GM21786 (cell line): ENCODE results near the gene VAC14.
"Not testable (repeated sequence)": the region's sequence is repeated elsewhere in the genome, so short reads cannot be mapped to it uniquely, and the experiment has no call there.

ENCODE experiments used
- ATAC-seq: cut with Tn5 transposase; IDR thresholded peaks from one replicate; pipeline ENCODE4 v1.9.1; 2021; ENCODE audit not compliant: unreplicated experiment

VAC14 gene

DNA sequence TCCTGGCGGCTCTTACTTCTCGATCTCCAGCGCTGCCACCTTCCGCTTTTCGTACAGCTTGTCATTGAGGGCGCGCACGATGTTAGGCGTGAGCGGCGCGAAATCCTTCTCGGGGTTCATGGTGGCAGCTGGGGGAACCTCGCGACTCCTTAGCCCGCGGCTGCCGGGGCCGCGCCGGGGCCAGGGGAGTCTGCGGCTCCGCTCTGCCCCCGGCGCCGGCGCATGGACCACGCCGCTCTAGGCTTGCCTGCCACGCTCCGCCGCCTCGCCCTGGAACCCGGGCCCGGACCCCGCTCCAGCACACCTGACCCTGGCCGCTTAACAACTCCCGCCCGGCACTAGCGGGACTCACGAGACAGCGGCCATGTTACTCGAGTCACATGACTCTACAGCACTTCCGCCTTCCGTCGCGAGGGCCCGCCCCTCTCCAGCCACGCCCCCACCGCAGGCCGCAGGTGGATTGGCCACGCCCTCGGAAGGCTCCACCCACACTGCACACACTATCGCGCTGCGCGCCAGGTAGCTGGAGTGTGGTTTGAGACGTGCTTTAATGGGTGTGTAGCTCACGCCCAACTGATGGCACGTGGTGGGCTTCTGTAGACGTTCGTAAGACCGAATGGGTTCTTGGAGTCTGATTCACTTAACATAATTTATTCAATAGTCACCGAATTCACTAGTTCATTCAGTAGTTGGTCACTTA is at the start of gene VAC14:
Gene VAC14 (minus strand): TSS at position 378 of the 700 bp plus-strand sequence. CDS start 258 bp downstream, at position 120.
- peak; percentile 96 for ATAC-seq

DNA sequence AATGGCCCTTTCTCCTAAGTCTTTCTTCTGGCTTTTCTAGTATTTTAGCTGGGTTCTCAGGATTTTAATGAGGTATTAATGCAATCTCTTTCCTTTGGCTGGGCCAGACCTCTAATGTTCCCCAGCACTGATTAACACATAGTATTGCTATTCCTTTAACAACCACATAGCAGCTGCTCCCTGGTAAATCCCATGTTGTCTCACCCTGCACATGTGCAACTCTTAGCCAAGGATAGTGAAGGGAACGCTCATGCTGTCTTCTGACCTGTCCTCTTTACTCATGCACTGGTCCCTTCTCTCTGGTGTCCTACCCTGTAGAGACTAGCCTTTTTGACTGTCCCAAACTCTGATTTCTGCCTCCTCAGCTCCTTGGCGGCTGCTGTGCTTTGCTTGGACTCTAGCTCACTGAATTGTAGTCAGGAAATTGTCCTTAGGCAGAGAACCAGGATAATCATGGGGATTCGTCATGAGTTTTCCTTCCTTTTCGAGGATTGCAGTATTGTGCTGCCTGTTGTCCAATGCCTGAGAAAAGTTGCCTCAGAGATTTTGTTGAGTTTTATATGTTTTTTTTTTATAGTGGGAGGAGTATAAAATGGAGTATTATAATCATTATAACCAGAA is 22.6 kb upstream of the VAC14 start:
- not testable (repeated sequence) for ATAC-seq

DNA sequence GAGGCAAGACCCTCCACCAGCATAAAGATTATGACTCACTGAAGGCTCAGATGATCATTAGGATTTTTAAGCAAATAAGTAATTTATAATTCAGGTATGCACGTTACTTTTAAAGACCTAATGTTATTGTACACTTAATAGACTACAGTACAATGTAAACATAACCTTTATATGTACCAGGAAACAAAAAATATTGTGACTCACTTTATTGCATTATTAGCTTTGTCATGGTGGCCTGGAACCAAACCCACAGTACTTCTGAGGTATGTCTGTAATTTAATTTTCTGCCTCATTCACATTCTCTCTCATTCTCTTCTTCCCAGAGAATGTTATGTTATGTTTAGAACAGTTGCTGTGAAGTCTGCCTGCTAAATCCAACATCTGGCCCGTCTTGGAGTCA is 21.8 kb upstream of the VAC14 start:
- not testable (repeated sequence) for ATAC-seq

DNA sequence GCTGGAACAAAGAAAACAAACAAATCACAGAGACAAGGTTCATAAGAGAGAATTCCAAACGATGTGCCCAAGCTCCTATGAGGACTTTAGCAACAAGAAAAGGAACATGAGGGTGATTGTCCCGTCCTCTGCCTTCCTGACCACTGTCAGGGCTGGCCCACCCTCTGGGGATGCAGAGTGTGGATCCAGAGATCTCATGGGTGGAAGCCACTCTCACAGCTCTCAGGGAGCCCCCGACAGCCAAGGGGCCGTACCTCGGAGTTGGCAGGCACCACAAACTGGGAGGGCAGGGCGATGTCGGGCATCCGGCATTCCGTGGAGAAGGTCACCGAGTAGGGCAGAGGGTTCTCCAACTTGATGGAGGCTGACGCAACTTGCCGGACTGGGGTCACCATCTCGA is 17.1 kb upstream of the VAC14 start:
- not testable (repeated sequence) for ATAC-seq

DNA sequence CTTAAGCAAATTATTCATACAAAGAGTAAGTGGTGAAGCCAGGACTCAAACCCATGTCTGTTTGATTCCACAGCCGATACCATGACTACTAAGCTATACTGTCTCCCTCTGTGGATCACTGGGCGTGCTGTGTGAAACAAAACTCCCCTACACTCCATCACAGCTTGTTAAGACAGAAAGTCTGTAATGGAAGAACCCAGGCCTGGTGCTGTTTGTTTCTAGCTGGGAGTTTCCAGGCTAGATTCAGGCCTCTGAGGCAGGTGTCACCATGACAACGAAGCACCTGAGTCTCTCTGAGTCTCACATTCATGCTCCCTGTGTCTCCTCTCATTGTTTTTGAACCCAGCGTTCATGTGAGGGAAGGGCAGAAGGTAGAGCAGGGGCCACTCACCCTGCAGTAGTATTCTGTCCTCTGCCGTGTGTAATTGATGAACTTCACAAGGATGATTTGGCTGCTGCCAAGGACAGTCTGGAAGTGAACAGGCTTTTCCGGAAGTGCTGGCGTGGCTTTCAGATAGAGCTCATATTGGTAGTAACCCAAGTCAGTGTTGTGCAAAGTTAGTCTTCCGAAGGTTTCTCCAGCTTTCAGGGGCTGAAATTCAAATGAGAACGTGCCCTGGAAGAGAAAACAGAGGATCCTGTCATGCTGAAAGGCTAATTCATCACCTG is 8.6 kb upstream of the VAC14 start:
- ATAC-seq = no peak

DNA sequence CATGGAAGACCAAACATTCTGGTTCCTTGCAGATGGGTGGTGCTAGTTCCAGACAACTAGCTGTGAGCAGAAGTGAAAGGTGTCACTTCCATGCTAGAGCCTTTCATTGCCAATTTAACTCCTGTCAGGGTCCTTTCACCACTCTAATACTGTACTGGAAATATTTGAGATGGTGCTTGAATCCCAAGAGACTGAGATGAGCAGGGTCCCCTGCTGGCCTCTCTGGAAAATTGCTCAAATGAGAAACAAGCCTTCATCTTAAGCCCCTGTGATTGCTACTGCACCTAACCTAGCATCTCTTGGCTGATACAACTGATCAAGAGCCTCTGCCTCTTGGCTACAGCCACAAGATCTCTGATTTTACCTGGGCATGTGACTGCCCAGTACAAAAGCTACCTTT is 7.4 kb upstream of the VAC14 start:
- no peak for ATAC-seq

DNA sequence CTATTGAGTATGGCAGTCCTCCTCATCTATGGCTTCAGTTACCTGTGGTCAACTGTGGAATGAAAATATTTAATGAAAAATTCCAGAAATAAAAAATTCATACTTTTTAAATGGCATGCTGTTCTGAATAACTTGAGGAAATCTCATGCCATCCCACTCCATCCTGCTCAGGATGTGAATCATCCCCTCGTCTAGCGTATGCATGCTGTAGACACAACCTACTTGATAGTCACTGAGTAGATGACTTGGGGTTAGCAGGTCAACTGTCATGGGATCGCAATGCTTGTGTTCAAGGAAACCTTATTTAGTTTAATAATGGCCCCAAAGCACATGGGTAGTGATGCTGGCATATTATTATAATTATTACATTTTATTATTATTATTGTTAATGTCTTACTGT is 4.8 kb upstream of the VAC14 start:
- ATAC-seq = no peak

DNA sequence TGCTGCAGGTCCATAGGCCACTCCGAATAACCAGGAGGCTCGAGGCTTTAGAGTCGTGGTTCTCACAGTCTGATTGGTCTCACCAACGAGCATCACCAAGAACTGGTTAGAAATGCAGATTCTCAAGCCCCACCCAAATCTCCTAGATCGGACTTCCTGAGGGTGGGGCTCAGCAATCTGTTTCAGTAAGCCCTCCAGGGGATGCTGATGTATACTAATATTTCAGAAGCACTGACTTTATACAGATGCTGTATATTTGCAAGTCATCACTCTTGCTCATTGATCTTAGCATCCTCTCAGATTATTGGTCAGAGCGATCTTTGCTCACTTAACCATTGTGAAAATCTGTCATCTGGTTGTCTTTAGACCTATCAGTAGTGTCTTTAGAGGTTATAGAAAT is 4.4 kb upstream of the VAC14 start:
- no peak for ATAC-seq

DNA sequence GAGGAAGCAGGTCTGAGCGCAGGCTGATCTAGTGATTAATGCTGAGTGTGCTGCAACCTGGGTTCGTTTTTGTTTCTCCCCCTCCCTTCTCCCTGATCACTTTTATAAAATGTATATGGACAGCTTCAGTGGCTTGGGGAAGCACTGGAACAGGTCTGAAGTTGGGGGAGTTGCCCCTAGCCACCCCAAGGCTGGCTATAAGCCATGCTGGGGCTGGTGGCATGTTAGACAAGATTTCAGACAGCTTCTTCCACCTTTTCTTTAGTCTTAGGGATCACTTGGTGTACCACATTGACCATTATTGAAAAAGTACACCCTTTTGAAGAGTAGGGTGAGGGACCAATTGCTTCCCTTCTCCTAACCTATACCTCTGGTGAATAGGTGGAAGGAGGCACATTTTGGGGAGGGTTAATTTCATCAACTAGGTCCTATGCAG is 3.8 kb upstream of the VAC14 start:
- no peak for ATAC-seq

DNA sequence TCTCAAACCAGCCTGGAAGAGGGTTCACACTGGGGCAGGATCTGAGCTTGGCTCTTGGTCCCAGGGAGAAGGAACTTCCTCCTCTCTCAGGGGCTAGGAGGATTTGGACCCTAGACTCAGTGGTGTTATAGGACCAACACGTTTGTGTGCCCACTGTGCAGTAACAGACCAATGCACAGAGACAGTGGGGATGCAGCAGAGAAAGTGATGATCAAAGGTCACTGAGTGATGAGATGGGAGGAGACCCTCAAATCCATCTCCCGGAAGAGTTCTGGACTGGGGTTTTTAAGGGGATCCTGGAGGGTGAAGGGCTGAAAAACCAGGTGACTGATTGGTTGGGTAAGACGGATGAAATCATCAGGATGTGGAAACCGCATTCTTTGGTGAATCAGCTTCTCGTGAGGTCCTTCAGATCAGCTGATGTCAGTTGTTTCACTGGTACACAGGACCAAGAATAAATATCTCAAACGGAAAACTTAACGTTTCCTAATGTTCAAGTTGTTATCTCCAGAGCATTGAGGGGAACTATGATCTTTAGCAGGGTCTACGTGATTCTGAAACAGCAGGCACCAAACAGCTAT is 3.3 kb upstream of the VAC14 start:
- ATAC-seq = no peak

DNA sequence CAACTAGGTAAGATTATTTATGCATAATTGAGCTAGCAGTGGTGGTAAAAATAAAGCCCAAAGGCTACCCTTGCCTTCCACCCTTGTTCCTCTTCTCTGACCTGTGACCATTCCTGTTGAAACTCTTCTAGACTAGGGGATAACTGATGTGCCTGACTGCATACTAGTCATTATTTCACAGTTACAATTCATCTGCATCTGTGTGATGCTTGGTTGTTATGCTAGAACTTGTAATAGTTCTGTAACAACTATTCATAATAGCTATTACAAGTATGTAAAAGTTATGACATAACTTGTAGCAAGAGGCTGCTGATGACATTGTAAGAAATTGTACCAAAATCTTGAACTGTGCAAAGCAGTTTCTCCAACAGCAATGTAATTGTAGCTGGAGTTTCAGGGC is 2.4 kb upstream of the VAC14 start:
- ATAC-seq = no peak

DNA sequence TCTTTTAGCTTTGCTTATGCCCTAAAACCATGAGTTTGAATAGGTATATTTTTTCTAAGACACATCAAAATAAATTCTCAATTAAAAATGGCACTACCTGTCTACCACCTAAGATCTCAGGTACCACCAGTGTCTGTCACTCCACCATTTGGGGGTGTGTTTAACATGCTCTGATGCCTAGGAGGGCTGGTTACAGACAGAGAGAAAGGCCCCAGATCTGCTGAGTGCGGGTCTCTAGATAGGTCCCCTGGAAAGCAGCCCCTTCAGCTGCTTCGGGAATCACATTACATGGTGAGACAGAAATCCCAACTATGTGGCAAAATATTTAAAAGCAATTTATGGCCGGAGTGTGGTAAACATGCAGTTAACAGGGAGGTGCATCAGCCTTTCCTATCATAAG is 653 bp upstream of the VAC14 start:
- no peak for ATAC-seq

DNA sequence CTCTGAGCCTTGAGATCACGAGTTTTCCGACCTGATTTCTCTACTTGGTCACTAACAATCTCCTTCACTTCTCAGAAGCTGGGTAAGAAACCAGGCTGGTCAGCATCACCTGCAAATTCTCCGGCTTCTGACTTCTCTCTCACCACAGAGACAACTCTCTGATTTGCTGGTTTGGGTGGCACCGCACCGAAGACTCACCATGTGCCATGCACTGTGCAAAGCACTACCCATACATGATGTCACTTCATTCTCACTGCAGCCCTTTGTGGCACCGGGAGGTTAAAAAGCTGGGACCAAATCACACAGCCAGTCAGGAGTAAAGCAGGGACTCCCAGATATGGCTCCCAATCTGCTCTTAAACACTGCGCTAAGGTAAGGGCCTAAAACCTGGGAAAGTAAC is 647 bp downstream of the VAC14 start:
- ATAC-seq = no peak

DNA sequence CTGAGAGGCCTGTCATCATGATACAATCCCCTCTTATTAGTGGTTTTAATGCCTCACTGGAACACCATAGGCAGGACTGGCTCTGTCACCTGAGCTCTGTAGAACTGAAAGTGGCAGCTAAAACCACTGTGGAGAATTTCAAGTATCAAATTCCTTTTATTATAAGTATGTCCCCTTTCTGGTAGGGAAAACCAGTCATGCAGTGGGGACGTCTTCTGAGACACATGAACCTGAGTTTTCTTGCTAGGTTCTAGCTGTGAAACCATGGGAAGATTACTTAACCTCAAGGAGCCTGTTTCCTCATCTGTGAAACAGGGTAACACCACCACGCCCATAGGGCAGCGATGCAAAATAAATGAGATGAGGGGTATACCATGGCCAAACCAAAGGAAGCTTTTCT is 4.7 kb downstream of the VAC14 start:
- no peak for ATAC-seq

DNA sequence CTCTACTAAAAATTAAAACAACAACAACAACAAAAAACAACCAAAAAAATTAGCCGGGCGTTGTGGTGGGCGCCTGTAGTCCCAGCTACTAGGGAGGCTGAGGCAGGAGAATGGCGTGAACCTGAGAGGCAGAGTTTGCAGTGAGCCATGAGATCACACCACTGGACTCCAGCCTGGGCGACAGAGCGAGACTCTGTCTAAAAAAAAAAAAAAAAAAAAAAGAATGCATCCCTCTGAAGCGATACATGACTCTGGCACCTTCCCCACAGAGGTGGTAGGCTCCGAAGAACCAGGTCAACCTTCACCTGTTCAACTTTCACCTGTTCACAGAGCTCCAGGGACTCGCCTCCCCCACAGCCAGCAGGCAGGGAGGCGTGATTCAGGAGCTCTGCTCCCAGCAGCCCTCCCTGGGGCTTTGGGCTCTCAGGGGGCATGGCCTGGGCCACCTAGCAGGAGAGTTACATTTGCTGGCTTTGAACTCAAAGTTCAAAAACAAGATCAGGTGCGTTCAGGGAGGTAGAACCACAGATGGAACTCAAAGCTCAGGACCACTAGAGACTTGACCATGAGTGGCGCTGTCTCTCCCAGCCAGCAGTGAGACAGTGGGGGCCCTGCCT is 5.6 kb downstream of the VAC14 start:
- no peak for ATAC-seq

DNA sequence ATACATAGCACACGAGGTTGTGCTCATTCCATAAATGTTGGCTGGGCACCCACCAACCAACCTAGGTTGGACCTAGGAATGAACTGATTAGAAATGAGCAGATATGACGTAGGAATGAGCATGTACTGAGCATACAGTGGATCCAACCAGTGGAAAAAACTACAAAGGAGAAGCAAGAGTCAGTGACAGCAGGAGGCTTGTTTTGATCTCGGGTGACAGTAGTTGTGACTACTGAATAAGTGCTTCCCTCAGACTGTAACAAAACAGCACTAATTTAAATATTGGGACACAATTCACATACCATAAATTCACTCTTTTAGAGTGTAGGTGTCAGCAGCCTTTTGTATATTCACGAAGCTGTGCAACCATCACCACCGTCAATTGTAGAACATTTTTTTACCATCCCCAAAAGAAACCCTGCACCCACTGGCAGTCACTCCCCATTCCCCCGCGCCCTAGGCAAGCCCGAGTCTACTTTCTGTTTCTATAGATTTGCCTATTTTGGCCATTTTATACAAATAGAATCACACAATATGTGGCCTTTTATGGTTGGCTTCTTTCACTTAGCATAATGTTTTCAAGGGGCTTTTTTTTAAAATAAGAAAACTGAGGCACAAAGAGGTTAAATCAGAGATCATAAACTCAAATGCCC is 7.0 kb downstream of the VAC14 start:
- ATAC-seq = peak; percentile 51

DNA sequence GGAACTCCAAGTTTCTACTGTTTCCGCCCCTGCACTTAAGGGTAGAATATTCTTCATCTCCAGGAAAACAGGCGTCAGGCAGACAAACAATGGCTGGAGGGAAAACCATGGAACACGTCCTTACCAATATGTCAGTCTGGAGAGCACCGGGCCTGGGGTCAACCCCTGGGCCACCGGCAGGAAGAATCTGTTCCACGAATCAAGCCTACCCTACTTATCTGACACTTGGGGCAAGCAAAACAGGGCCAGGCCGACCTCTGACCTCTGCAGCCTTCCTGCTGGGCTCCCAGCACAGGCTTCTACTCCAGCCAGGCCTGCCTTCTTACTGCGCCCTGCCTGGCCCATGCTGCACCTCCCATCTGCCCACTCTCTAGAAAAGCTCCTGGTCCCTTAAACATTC is 10.1 kb downstream of the VAC14 start:
- ATAC-seq = no peak

DNA sequence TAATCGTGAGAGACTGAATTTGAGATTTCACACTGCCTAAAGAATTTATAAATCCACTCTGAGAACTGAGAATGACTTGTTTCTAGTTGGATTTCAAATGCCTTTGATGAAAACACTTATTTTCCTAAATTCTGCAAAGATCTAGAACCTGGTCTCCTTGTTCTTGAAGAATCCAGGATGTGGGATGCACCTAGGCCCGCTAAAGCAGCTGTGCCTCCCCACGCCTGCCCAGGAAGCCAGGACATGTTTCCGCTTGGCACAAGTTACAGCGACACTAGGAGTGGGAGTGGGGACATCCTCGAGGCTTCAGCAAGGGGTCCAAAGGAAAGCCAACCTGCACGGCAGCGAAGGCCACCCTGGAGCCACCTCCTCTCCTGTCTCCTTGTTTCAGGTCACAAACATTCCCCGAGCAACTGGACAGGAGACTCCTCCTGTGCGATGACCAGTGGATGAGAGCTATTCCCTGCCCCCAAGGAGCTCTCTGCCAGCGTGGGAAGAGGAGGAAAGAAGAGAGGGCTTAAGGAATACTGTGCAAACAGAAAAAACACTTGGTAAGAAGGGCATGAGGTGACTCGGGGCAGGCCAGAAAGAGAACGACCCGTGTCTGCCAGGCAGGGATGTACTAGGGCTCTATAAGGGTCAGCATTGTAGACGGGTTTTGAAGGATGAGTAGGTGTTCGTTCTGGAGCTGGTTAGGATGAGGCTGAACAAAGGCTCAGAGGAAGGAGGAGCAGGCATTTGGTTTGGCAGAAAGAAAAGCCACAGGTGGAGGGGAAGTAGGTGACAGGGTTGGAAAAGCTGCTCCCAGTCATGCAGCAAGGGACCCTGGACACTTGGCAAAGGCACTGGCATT is 11.1 kb downstream of the VAC14 start:
- no peak for ATAC-seq

DNA sequence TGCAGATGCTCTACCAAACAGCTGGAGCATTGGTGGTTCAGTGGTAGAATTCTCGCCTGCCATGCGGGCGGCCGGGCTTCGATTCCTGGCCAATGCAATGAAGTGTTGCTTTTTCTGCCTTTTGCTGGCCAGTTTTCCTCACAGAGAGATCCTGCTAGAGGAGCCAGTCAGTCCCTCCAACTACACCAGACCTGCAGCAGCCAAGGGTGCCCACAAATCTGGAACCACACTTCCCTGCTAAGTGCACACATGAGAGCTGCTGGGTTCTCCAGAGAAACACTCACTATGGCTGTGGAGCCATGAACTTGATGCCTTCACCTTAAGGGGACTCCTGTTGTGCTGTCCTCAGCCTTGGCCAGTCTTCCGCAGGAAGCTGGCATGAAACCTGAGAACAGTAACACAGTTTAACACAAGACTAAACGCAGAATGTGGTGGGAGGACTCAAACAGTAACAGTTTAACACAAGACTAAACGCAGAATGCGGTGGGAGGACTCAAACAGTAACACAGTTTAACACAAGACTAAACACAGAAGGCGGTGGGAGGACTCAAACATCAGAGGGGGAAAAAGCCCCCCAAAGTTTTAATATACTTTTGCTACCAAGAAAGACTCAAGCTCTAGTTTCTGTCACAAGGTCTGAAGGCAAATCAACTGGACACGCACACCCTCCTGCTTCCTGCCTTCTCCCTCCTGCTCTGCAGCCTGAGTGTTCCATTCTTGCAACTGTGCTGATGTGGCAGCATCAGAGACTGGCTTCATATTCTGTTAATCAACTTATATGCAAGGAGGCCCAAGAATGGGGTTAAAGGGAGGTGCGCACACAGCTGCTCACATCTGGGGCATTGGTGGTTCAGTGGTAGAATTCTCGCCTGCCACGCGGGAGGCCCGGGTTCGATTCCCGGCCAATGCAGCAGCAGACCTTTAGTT is 12.0 kb downstream of the VAC14 start:
- ATAC-seq = no peak
